IMR-90 (cell line): ENCODE data around the gene RFX6. TPM values are rescaled to one million over a fixed set of nuclear protein-coding genes. Genes with fewer than 3 reads are reported as not detected.

ENCODE experiments used
- ATAC-seq: fragments of 200-7000 bp; cut with Tn5 transposase; 2 replicates; pipeline ENCODE4 v1.9.1; 2020; ENCODE audit warnings: low read depth, mild to moderate bottlenecking, moderate library complexity
- BruUV-seq: library from RNA; stranded (reverse); fragments of 400-500 nt; replicated peaks from 2 replicates; lab custom pipeline; 2021; lab: Mats Ljungman, UMichigan
- CTCF ChIA-PET: fragments of 300-600 bp; formaldehyde crosslinking; extraction: SDS; loops from one replicate; lab custom pipeline; 2021; ENCODE audit warnings: antibody characterized with exemption; lab: Yijun Ruan, JAX
- POLR2A ChIA-PET: fragments of 300-600 bp; sonication (Branson Sonifier 250); formaldehyde crosslinking; loops from one replicate; lab custom pipeline; 2022; ENCODE audit warnings: antibody characterized with exemption; ENCODE audit not compliant: unreplicated experiment; lab: Charles Lee
- DNase-seq: peaks from one replicate; pipeline ENCODE4 v3.0.0; 2013
- H2AFZ ChIP-seq: replicated peaks from 2 replicates; pipeline ENCODE3; 2013; ENCODE audit warnings: low read length, mild to moderate bottlenecking; ENCODE audit not compliant: poor library complexity
- H2AK5ac ChIP-seq: 2 replicates; pipeline ENCODE4 v1.6.1; 2013; ENCODE audit warnings: low read depth, low read length, inconsistent platforms
- H2AK9ac ChIP-seq: replicated peaks from 2 replicates; pipeline ENCODE3; 2013; ENCODE audit warnings: mild to moderate bottlenecking, low read depth, low read length, moderate library complexity; ENCODE audit not compliant: poor library complexity
- H2BK120ac ChIP-seq: 2 replicates; pipeline ENCODE4 v1.6.1; 2013; ENCODE audit warnings: low read depth, low read length, inconsistent platforms
- H2BK15ac ChIP-seq: 3 replicates; pipeline ENCODE4 v1.6.1; 2013; ENCODE audit warnings: low read depth, low read length, inconsistent platforms
- H2BK20ac ChIP-seq: 2 replicates; pipeline ENCODE4 v1.6.1; 2013; ENCODE audit warnings: low read depth, mild to moderate bottlenecking, inconsistent platforms, low read length, moderate library complexity
- H2BK5ac ChIP-seq: 2 replicates; pipeline ENCODE4 v1.6.1; 2013; ENCODE audit warnings: mild to moderate bottlenecking, low read depth, low read length, inconsistent platforms; ENCODE audit not compliant: poor library complexity, severe bottlenecking
- H3K14ac ChIP-seq: replicated peaks from 2 replicates; pipeline ENCODE4 v1.6.1; 2013; ENCODE audit warnings: low read depth, low read length, inconsistent platforms
- H3K18ac ChIP-seq: 2 replicates; pipeline ENCODE4 v1.6.1; 2013; ENCODE audit warnings: low read depth, low read length, control low read depth
- H3K23ac ChIP-seq: 2 replicates; pipeline ENCODE4 v1.6.1; 2013; ENCODE audit warnings: low read depth, low read length, inconsistent platforms
- H3K27ac ChIP-seq: 2 replicates; pipeline ENCODE4 v1.5.1; 2013; ENCODE audit warnings: mild to moderate bottlenecking, control low read depth, low read length; ENCODE audit not compliant: insufficient read depth
- H3K27me3 ChIP-seq: 2 replicates; pipeline ENCODE4 v1.6.1; 2013; ENCODE audit warnings: low read length; ENCODE audit not compliant: control insufficient read depth, insufficient read depth
- H3K36me3 ChIP-seq: 2 replicates; pipeline ENCODE4 v1.6.1; 2013; ENCODE audit warnings: low read length, mixed read lengths; ENCODE audit not compliant: control insufficient read depth, insufficient read depth
- H3K4ac ChIP-seq: 2 replicates; pipeline ENCODE4 v1.6.1; 2013; ENCODE audit warnings: low read depth, low read length, inconsistent platforms
- H3K4me1 ChIP-seq: 2 replicates; pipeline ENCODE4 v1.6.1; 2013; ENCODE audit warnings: low read length, mixed read lengths; ENCODE audit not compliant: control insufficient read depth, insufficient read depth
- H3K4me2 ChIP-seq: 2 replicates; pipeline ENCODE4 v1.6.1; 2013; ENCODE audit warnings: low read depth, mild to moderate bottlenecking, control low read depth, low read length, moderate library complexity
- H3K4me3 ChIP-seq: 2 replicates; pipeline ENCODE4 v1.5.1; 2013; ENCODE audit warnings: low read depth, mild to moderate bottlenecking, control low read depth, low read length, moderate library complexity; ENCODE audit not compliant: insufficient read depth
- H3K56ac ChIP-seq: 2 replicates; pipeline ENCODE4 v1.6.1; 2013; ENCODE audit warnings: low read length, inconsistent platforms; ENCODE audit not compliant: insufficient read depth; ENCODE audit errors: extremely low read depth
- H3K79me1 ChIP-seq, 2 experiments: 2 replicates each; pipeline ENCODE4 v1.6.1; 2013; ENCODE audit warnings: low read length in 2 of 2, inconsistent platforms in 1 of 2, low read depth in 1 of 2
- H3K9ac ChIP-seq: 2 replicates; pipeline ENCODE4 v1.6.1; 2013; ENCODE audit warnings: low read depth, low read length, control low read depth
- H3K9me1 ChIP-seq: 2 replicates; pipeline ENCODE4 v1.6.1; 2013; ENCODE audit warnings: low read length, inconsistent platforms; ENCODE audit not compliant: insufficient read depth
- H3K9me3 ChIP-seq: 2 replicates; pipeline ENCODE4 v1.6.1; 2013; ENCODE audit warnings: low read length; ENCODE audit not compliant: control insufficient read depth, insufficient read depth
- H4K20me1 ChIP-seq: 2 replicates; pipeline ENCODE4 v1.6.1; 2013; ENCODE audit warnings: low read length, inconsistent platforms; ENCODE audit not compliant: insufficient read depth
- H4K5ac ChIP-seq: 2 replicates; pipeline ENCODE4 v1.6.1; 2013; ENCODE audit warnings: mild to moderate bottlenecking, low read depth, low read length, control low read depth
- H4K8ac ChIP-seq, 2 experiments: 2 replicates each; pipeline ENCODE4 v1.6.1; 2013; ENCODE audit warnings: low read depth in 2 of 2, low read length in 2 of 2, control low read depth in 1 of 2, inconsistent platforms in 1 of 2
- H4K91ac ChIP-seq: 2 replicates; pipeline ENCODE4 v1.6.1; 2013; ENCODE audit warnings: low read depth, low read length, inconsistent platforms; ENCODE audit not compliant: insufficient read depth
- CHD1 ChIP-seq: IDR thresholded peaks from 2 replicates; pipeline ENCODE4 v1.6.1; 2012; ENCODE audit warnings: low read depth, low read length, improper control_type of control experiment
- WGBS, 2 experiments: methylation state at CpG; one replicate each; pipeline versions ENCODE4 v1.1.5 to v1.1.7; 2013; ENCODE audit warnings: missing lambda C conversion rate in 2 of 2; ENCODE audit not compliant: insufficient read length in 1 of 2; ENCODE audit errors: extremely low coverage in 2 of 2; 5-methylcytosine and 5-hydroxymethylcytosine counted together
- dilution Hi-C: fragments of 300-500 bp; cut with HindIII; formaldehyde crosslinking; loops from one replicate; pipeline ENCODE4 v1.14.3; 2018; ENCODE audit warnings: low sequenced_read_pairs; ENCODE audit not compliant: unreplicated experiment
- in situ Hi-C: fragments of 300-500 bp; cut with MboI; formaldehyde crosslinking; loops from 3 replicates; pipeline ENCODE4 v1.14.3; 2019; ENCODE audit warnings: low sequenced_read_pairs, inconsistent platforms, mixed read lengths
- intact Hi-C: fragments of 100-400 bp; cut with micrococcal nuclease; formaldehyde crosslinking; loops from 2 replicates; pipeline ENCODE4 v1.10.0; 2022
- polyA plus RNA-seq, 3 experiments: library from polyadenylated mRNA; depleted of rRNA; stranded (reverse); fragments of >200 nt; gene quantifications; 2 replicates each; pipeline ENCODE4 v1.2.3, GENCODE V29; 2012; ENCODE audit warnings: low replicate concordance in 1 of 3
- total RNA-seq: library from RNA; depleted of rRNA; stranded (reverse); fragments of >200 nt; gene quantifications from 2 replicates; pipeline ENCODE4 v1.2.3, GENCODE V29; 2012

The RFX6 gene
- total and polyA plus RNA-seq, 2 of the 4 experiments (the other 2 are of a cell fraction): not detected

GRCh38 chr6:116932496-116932895, 55.5 kb downstream of the RFX6 start:
- Histone ChIP-seq H3K14ac (no peak overlapping the region), H2BK5ac (no peak overlapping the region), H3K18ac (no peak overlapping the region), H2AK5ac (no peak overlapping the region), H2BK15ac (no peak overlapping the region), H3K4me2 (no peak overlapping the region), H3K4me1 (no peaks in the 10 kb centered on the region), H3K36me3 (no peaks in the 10 kb centered on the region), H3K4me3 (no peak overlapping the region), H2AFZ (no peak overlapping the region), H3K23ac (no peak overlapping the region), H4K8ac (no peak overlapping the region), H3K9ac (no peak overlapping the region), H3K4ac (no peak overlapping the region), H4K91ac (no peak overlapping the region), H3K9me1 (no peaks in the 10 kb centered on the region), H2AK9ac (no peak overlapping the region), H3K27me3 (no peaks in the 10 kb centered on the region), H2BK20ac (no peak overlapping the region), H2BK120ac (no peak overlapping the region), H3K79me1 (no peaks in the 10 kb centered on the region), H4K20me1 (no peaks in the 10 kb centered on the region), H3K9me3 (no peaks in the 10 kb centered on the region), H3K27ac (no peak overlapping the region), H4K5ac (no peak overlapping the region), H3K56ac (no peak overlapping the region)
- TF ChIP-seq CHD1: no peak
- DNase-seq (no peak), ATAC-seq (no peak)
- in situ Hi-C loops: no loop called here
- CTCF ChIA-PET: no interaction called here
- intact Hi-C loops: no loop called here
- POLR2A ChIA-PET: no interaction called here
- dilution Hi-C loops: no loop called here
- WGBS, 2 experiments: no CpG with 5 or more reads among the region's 1 CpG
- no TSS peak for BruUV-seq
